ENCODE results near the gene MYLK3.

The MYLK3 gene

GRCh38 chr16:46733319-46733830, 14.8 kb downstream of the MYLK3 start:
- TF ChIP-seq, protein P1, sequence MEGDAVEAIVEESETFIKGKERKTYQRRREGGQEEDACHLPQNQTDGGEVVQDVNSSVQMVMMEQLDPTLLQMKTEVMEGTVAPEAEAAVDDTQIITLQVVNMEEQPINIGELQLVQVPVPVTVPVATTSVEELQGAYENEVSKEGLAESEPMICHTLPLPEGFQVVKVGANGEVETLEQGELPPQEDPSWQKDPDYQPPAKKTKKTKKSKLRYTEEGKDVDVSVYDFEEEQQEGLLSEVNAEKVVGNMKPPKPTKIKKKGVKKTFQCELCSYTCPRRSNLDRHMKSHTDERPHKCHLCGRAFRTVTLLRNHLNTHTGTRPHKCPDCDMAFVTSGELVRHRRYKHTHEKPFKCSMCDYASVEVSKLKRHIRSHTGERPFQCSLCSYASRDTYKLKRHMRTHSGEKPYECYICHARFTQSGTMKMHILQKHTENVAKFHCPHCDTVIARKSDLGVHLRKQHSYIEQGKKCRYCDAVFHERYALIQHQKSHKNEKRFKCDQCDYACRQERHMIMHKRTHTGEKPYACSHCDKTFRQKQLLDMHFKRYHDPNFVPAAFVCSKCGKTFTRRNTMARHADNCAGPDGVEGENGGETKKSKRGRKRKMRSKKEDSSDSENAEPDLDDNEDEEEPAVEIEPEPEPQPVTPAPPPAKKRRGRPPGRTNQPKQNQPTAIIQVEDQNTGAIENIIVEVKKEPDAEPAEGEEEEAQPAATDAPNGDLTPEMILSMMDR (IDR thresholded peaks at IDR 0.05; ENCODE audit: extremely low read depth, insufficient read depth, missing control alignments): no peak
- in situ Hi-C loops (cut with MboI; ENCODE audit: low pct_unique_long_range_greater_than_20kb, low sequenced_read_pairs, unreplicated experiment): no loop called here
- DNase-seq (ENCODE audit: low spot score): no peak

DNA sequence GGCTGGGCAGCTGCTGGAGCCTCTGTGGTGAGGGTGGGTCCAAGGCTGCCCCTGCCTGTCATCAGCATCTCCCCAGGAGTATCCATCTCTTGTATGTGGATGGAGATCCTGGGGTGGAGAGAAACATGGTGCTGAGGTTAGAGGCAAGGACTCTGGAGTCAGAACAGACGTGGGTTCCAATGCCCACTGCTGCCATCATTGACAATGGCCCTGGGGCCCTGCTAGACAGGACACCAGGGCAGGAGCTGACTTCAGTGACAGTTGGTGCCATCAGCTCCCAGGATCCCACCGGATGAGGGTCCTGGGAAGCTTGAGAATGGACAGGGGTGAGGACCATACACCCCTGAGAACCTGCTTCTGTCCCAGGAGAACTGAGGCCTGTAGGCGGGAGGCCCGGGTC, 15.6 kb downstream of the MYLK3 start:
- in situ Hi-C loops (cut with MboI; ENCODE audit: low pct_unique_long_range_greater_than_20kb, low sequenced_read_pairs, unreplicated experiment): no loop called here
- no peak for DNase-seq (ENCODE audit: low spot score)
- TF ChIP-seq, protein P1 (IDR thresholded peaks at IDR 0.05; ENCODE audit: extremely low read depth, insufficient read depth, missing control alignments): no peak

DNA sequence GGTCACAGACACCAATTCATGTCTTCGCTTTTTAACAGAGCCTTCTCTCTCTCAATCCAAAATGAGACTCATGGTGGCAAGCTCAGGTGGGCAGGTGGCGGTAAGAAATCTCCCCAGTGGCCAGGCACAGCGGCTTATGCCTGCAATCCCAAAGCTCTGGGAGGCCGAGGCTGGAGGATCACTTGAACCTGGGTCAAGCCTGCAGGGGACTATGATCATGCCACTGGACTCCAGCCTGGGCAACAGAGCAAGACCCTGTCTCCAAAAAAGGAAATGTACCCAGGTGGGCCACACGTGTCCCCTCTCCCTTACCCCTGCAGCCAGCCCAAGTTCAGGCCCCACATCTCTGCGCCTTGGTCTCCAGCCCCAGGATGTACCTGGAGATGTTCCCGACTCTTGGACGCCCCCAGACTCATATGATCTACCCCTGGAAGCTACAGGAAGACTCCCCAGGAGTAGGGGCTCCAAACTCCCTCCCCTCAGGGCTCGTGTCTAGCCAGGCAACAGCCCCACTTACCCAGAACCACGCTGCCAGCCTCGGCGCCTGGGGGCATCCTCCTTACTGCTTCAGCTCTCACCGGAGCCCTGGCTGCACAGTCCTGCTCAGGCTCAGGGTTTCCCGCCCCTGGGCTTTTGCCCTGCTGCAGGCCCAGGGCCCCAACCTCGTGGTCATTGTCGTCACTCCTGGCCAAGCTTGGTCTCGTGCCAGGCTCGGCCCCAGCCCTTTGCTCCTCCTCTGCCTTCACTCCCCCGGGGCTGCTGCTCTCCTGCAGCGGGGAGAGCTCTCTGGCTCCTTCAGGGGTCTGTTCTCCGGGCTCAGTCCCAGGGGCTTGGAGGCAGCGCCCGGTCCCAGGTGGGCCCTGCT, 16.2 kb downstream of the MYLK3 start:
- TF ChIP-seq, protein P1 (IDR thresholded peaks at IDR 0.05; ENCODE audit: extremely low read depth, insufficient read depth, missing control alignments): no peak
- no peak for DNase-seq (ENCODE audit: low spot score)
- in situ Hi-C loops (cut with MboI; ENCODE audit: low pct_unique_long_range_greater_than_20kb, low sequenced_read_pairs, unreplicated experiment): no loop called here

DNA sequence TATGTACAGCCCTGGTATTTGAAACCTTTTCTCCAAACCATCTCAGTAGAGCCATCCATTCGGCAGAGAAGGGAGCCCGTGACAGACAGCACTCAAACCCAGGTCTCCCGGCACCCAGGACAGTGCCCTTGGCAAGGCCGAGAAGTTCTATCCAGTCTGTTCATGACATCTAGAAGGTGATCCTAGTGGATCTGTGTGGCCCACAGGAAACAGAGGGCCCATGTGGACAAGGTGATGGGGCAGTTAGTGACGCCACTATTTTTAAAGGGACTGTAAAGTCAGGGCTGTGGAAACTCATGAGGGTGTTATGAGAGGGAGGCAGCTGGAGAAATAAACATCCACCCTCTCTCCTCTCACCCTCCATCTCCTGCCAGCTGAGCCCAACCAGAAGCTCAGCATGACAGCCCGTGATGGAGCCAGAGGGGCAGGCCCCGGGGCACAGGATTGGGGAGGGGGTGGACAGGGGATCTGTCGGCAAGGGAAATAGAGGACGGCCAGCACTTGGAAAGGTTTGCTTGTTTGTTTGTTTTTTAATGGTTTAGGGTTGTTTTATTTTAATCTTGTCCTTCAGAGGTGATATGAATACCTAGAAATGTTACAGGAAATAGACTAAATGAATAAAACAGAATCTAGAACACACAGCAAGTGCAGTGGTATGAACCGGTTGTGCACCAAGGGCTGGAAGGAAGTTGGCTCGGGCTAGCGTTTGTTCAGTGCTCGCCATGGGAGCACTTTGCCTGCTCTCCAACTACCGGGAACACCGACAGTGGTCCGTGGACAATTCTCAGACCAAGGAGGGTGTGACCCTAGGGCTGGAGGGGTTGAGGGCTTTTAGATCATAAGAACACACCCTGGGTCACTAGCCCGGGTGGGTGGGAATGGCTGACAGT, 17.1 kb downstream of the MYLK3 start:
- TF ChIP-seq, protein P1 (IDR thresholded peaks at IDR 0.05; ENCODE audit: extremely low read depth, insufficient read depth, missing control alignments): no peak
- in situ Hi-C loops (cut with MboI; ENCODE audit: low pct_unique_long_range_greater_than_20kb, low sequenced_read_pairs, unreplicated experiment): no loop called here
- no peak for DNase-seq (ENCODE audit: low spot score)

DNA sequence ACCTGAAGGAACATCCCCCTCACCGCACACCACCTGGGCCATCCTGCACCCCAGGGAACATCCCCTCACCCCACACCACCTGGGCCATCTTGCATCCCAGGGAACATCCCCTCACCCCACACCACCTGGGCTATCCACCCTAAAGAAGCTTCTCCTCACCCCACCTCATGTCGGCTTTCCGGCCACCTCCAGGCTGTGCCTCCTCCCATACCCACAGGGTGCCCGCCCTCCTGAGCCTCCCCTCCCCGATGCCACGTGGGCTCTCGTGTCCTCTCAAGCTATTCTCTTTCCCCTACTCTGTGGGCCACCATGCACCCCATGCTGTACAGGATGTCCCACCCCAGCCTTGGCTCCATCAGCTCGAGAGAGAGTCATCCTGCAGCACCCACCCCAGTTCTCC, 18.0 kb downstream of the MYLK3 start:
- in situ Hi-C loops (cut with MboI; ENCODE audit: low pct_unique_long_range_greater_than_20kb, low sequenced_read_pairs, unreplicated experiment): no loop called here
- no peak for DNase-seq (ENCODE audit: low spot score)
- TF ChIP-seq, protein P1 (IDR thresholded peaks at IDR 0.05; ENCODE audit: extremely low read depth, insufficient read depth, missing control alignments): no peak

GRCh38 chr16:46729326-46729995, 18.7 kb downstream of the MYLK3 start:
- TF ChIP-seq, protein P1 (IDR thresholded peaks at IDR 0.05; ENCODE audit: extremely low read depth, insufficient read depth, missing control alignments): no peak
- in situ Hi-C loops (cut with MboI; ENCODE audit: low pct_unique_long_range_greater_than_20kb, low sequenced_read_pairs, unreplicated experiment): no loop called here
- no peak for DNase-seq (ENCODE audit: low spot score)

All from GM13977 (cell line).